HEK293T (cell line): Measurements from ENCODE around the gene RPL10.

Source experiments
- CTCF ChIA-PET: fragments of 350-600 bp; formaldehyde crosslinking; extraction: SDS; loops from one replicate; lab custom pipeline; 2021; ENCODE audit warnings: antibody characterized with exemption, inconsistent platforms; lab: Yijun Ruan, JAX
- POLR2A ChIA-PET: fragments of 350-600 bp; formaldehyde crosslinking; extraction: SDS; loops from one replicate; lab custom pipeline; 2020; ENCODE audit warnings: antibody characterized with exemption, inconsistent platforms; lab: Yijun Ruan, JAX
- DNase-seq: peaks from one replicate; pipeline ENCODE4 v3.0.0; 2012; ENCODE audit warnings: mixed read lengths; ENCODE audit errors: extremely low spot score
- ARNT ChIP-seq: fragments of 450-650 bp; IDR thresholded peaks from 2 replicates; pipeline ENCODE4 v1.6.1; 2017; ENCODE audit warnings: mild to moderate bottlenecking
- BHLHE40 ChIP-seq: fragments of 450-650 bp; IDR thresholded peaks from 2 replicates; pipeline ENCODE4 v1.6.1; 2016; ENCODE audit warnings: mild to moderate bottlenecking, moderate library complexity, borderline replicate concordance
- CTBP1 ChIP-seq: fragments of 450-650 bp; IDR thresholded peaks from 2 replicates; pipeline ENCODE4 v1.6.1; 2016; ENCODE audit warnings: borderline replicate concordance
- ELF4 ChIP-seq: fragments of 450-650 bp; IDR thresholded peaks from 2 replicates; pipeline ENCODE4 v1.6.1; 2017; ENCODE audit warnings: antibody characterized with exemption
- FOXA1 ChIP-seq: fragments of 450-650 bp; IDR thresholded peaks from 2 replicates; pipeline ENCODE4 v1.6.1; 2016; ENCODE audit warnings: mild to moderate bottlenecking
- FOXK2 ChIP-seq: fragments of 450-650 bp; IDR thresholded peaks from 2 replicates; pipeline ENCODE4 v1.6.1; 2016; ENCODE audit warnings: mild to moderate bottlenecking
- FOXM1 ChIP-seq: fragments of 450-650 bp; IDR thresholded peaks from 2 replicates; pipeline ENCODE4 v1.6.1; 2017; ENCODE audit warnings: mild to moderate bottlenecking, borderline replicate concordance
- HDGF ChIP-seq: fragments of 450-650 bp; IDR thresholded peaks from 2 replicates; pipeline ENCODE4 v1.6.1; 2017; ENCODE audit warnings: antibody characterized with exemption, borderline replicate concordance
- L3MBTL2 ChIP-seq: fragments of 450-650 bp; conservative IDR thresholded peaks from 2 replicates; pipeline ENCODE4 v1.6.1; 2016; ENCODE audit warnings: mild to moderate bottlenecking
- LEF1 ChIP-seq: fragments of 450-650 bp; IDR thresholded peaks from 2 replicates; pipeline ENCODE4 v1.6.1; 2017; ENCODE audit warnings: mild to moderate bottlenecking, borderline replicate concordance
- NFRKB ChIP-seq: fragments of 450-650 bp; IDR thresholded peaks from 2 replicates; pipeline ENCODE4 v1.6.1; 2016; ENCODE audit warnings: mild to moderate bottlenecking, moderate library complexity
- PKNOX1 ChIP-seq: fragments of 450-650 bp; IDR thresholded peaks from 2 replicates; pipeline ENCODE4 v1.6.1; 2016
- SP1 ChIP-seq: fragments of 450-650 bp; IDR thresholded peaks from 2 replicates; pipeline ENCODE4 v1.6.1; 2017
- SUZ12 ChIP-seq: fragments of 450-650 bp; IDR thresholded peaks from 2 replicates; pipeline ENCODE4 v1.6.1; 2016; ENCODE audit warnings: mild to moderate bottlenecking
- TARDBP ChIP-seq: fragments of 450-650 bp; IDR thresholded peaks from 2 replicates; pipeline ENCODE4 v1.6.1; 2016
- ZNF384 ChIP-seq: fragments of 450-650 bp; IDR thresholded peaks from 2 replicates; pipeline ENCODE4 v1.6.1; 2016

Gene RPL10

GRCh38 chrX:154359362-154360154 is 38.6 kb upstream of the RPL10 start:
- ChIA-PET POLR2A (no interaction called here), CTCF (no interaction called here)
- no peak for DNase-seq
- no peak for TF ChIP-seq SUZ12
- TF ChIP-seq BHLHE40, result no peak
- TF ChIP-seq TARDBP, result no peak

GRCh38 chrX:154360155-154360713 is 37.9 kb upstream of the RPL10 start:
- TF ChIP-seq HDGF (no peak), PKNOX1 (no peak), SUZ12 (no peak), BHLHE40 (no peak), LEF1 (no peak), ZNF384 (no peak), ARNT (no peak), L3MBTL2 (no peak), NFRKB (no peak), FOXM1 (no peak), ELF4 (no peak), TARDBP (no peak), FOXA1 (no peak), CTBP1 (no peak), SP1 (no peak)
- no peak for DNase-seq
- ChIA-PET CTCF (no interaction called here), POLR2A (no interaction called here)

- DNase-seq, result no peak
- TF ChIP-seq BHLHE40, result no peak
- no peak for TF ChIP-seq FOXM1
- ChIA-PET CTCF (interaction anchor here (1.5 kb wide), 1 partner anchor 44 kb away, joined by 3 read pairs; no protein-coding TSS in a partner anchor), POLR2A (interaction anchor here (0.5 to 1.5 kb wide), 2 partner anchors 35 to 183 kb away, joined by 3 read pairs; no protein-coding TSS in a partner anchor)
Measured at GRCh38 chrX:154362085-154362742, 36.0 kb upstream of the RPL10 start.

- TF ChIP-seq HDGF (no peak), SP1 (no peak), BHLHE40 (no peak), FOXA1 (no peak), LEF1 (no peak), ARNT (no peak), ELF4 (no peak), PKNOX1 (no peak), NFRKB (no peak), CTBP1 (no peak), FOXM1 (no peak), ZNF384 (no peak), FOXK2 (no peak), TARDBP (no peak), SUZ12 (no peak), L3MBTL2 (no peak)
- ChIA-PET POLR2A (interaction anchor here (0.7 kb wide), 1 partner anchor 516 kb away, joined by 3 read pairs; no protein-coding TSS in a partner anchor), CTCF (interaction anchor here (0.9 to 1.1 kb wide), 2 partner anchors 10 to 42 kb away, joined by 3 read pairs; no protein-coding TSS in a partner anchor)
- no peak for DNase-seq
Measured at GRCh38 chrX:154363706-154364439, 34.3 kb upstream of the RPL10 start.

GRCh38 chrX:154365052-154365600 is 33.1 kb upstream of the RPL10 start:
- POLR2A ChIA-PET, result no interaction called here
- TF ChIP-seq FOXK2 (no peak), SUZ12 (no peak), LEF1 (no peak), FOXM1 (no peak), ARNT (no peak), ELF4 (no peak), TARDBP (no peak), NFRKB (no peak), BHLHE40 (no peak), CTBP1 (no peak), PKNOX1 (no peak), SP1 (no peak), L3MBTL2 (no peak)
- no peak for DNase-seq
- CTCF ChIA-PET, result no interaction called here
